Measurements from ENCODE around the gene NSUN2.
"Not testable (repeated sequence)": the region's sequence is repeated elsewhere in the genome, so short reads cannot be mapped to it uniquely, and the experiment has no call there.

GRCh38 chr5:6645571-6646362 is 12.9 kb upstream of the NSUN2 start:
- TF ChIP-seq POLR2A, CTCF (IDR thresholded peaks at IDR 0.05): not testable (repeated sequence)
